Measurements from ENCODE around the gene KCNMB2.

- no peak for TF ChIP-seq CTCF (IDR thresholded peaks at IDR 0.05 in 4 of 5, conservative IDR thresholded peaks at IDR 0.05 in 1 of 5)
- TF ChIP-seq POLR2A (IDR thresholded peaks at IDR 0.05), result no peak
These were observed 37.4 kb upstream of the KCNMB2 start for GRCh38 chr3:178498871-178499270.

Measured in gastrocnemius medialis (tissue), 4 donors.